ENCODE measurements around the gene TARDBP. TPM values are rescaled to one million over a fixed set of nuclear protein-coding genes. Genes with fewer than 3 reads are reported as not detected.
"Not testable (repeated sequence)": the region's sequence is repeated elsewhere in the genome, so short reads cannot be mapped to it uniquely, and the experiment has no call there.

The TARDBP gene
- total RNA-seq, 1 experiment from 2014 or later, result 207 TPM

GRCh38 chr1:11013160-11013531 lies 692 bp downstream of the TARDBP start:
- Histone ChIP-seq H3K23me2 (ENCODE audit: insufficient read length, low read depth, low read length, poor library complexity, severe bottlenecking) (peaks cover 3% of the 10 kb centered on the region), H3K79me2 (ENCODE audit: insufficient read depth, low read length) (peaks cover 12% of the 10 kb centered on the region; the same call in 1 of the 2 replicates), H3K9me3 (ENCODE audit: control insufficient read depth, low read depth, low read length) (no peaks in the 10 kb centered on the region), H3K27ac (ENCODE audit: insufficient read length, low read depth, low read length) (no peak overlapping the region), H3K4me1 (ENCODE audit: insufficient read depth, low read length) (peaks cover 5% of the 10 kb centered on the region; the same call in 1 of the 2 replicates), H2BK15ac (ENCODE audit: low read depth, low read length) (no peak overlapping the region), H3K18ac (ENCODE audit: insufficient read length, low read depth, low read length) (no peak overlapping the region), H3K4ac (ENCODE audit: low read depth, low read length) (no peak overlapping the region), H2AFZ (ENCODE audit: low read length) (no peak overlapping the region), H4K91ac (ENCODE audit: insufficient read length, low read depth, low read length) (no peak overlapping the region), H3K56ac (ENCODE audit: insufficient read length, low read depth, low read length) (no peak overlapping the region), H3K4me2 (ENCODE audit: insufficient read depth, insufficient read length, low read length) (peak overlapping the region; percentile 88), H3K27me3 (ENCODE audit: insufficient read depth, low read length) (no peaks in the 10 kb centered on the region), H2BK12ac (ENCODE audit: insufficient read length, low read depth, low read length) (no peak overlapping the region), H3K14ac (ENCODE audit: insufficient read depth, low read length) (no peak overlapping the region; the same call in 1 of the 2 replicates), H4K20me1 (ENCODE audit: control insufficient read depth, insufficient read depth, insufficient read length) (no peaks in the 10 kb centered on the region), H3K79me1 (ENCODE audit: insufficient read depth, low read depth, low read length, poor library complexity, severe bottlenecking) (peaks cover 10% of the 10 kb centered on the region), H2AK5ac (ENCODE audit: insufficient read length, low read length) (no peak overlapping the region), H4K5ac (ENCODE audit: insufficient read length, low read depth, low read length) (no peak overlapping the region), H4K8ac (replicated peaks; ENCODE audit: insufficient read length, low read depth, low read length) (no peak overlapping the region), H2BK120ac (ENCODE audit: low read depth, low read length, poor library complexity, severe bottlenecking) (no peak overlapping the region), H2BK5ac (ENCODE audit: insufficient read length, low read length) (no peak overlapping the region), H3T11ph (ENCODE audit: low read length) (no peak overlapping the region), H3K9ac (ENCODE audit: extremely low read depth, insufficient read length, low read length) (peak overlapping the region; percentile 99), H2BK20ac (ENCODE audit: low read depth, low read length, poor library complexity, severe bottlenecking) (no peak overlapping the region), H3K23ac (ENCODE audit: insufficient read length, low read depth, low read length) (no peak overlapping the region)
- WGBS (ENCODE audit: extremely low coverage, insufficient read length, low lambda C conversion rate), result no CpG with 5 or more reads among the region's 11 CpGs
- Mint-ChIP-seq H3K9me3 (no peaks in the 10 kb centered on the region), H3K4me3 (peak overlapping the region; percentile 83 to 88), H3K27me3 (ENCODE audit: low read depth) (no peaks in the 10 kb centered on the region), H3K4me1 (peaks cover 11 to 21% of the 10 kb centered on the region in 2 experiments), H3K36me3 (ENCODE audit: insufficient read depth in 1 of 3, low read depth in 3 of 3) (peaks cover 26 to 49% (median 41%) of the 10 kb centered on the region in 3 experiments), H3K27ac (peak overlapping the region; percentile 73 to 85 (median 78); a peak in 6 of 7 replicates)
- no peak for DNase-seq
- TF ChIP-seq CTCF (conservative IDR thresholded peaks at IDR 0.05), result no peak

GRCh38 chr1:11019358-11019757 lies 6.9 kb downstream of the TARDBP start:
- not testable (repeated sequence) for H3K4me3 Mint-ChIP-seq, H3K9me3 Mint-ChIP-seq

More at GRCh38 chr1:11019358-11019757, 6.9 kb downstream of the TARDBP start:
- H3K27me3 ChIP-seq (ENCODE audit: insufficient read depth, low read length); H2BK20ac ChIP-seq (ENCODE audit: low read depth, low read length, poor library complexity, severe bottlenecking); H3K4ac ChIP-seq (ENCODE audit: low read depth, low read length); H3T11ph ChIP-seq (ENCODE audit: low read length); H2BK12ac ChIP-seq (ENCODE audit: insufficient read length, low read depth, low read length); H3K23ac ChIP-seq (ENCODE audit: insufficient read length, low read depth, low read length); H4K8ac ChIP-seq (replicated peaks; ENCODE audit: insufficient read length, low read depth, low read length); H4K20me1 ChIP-seq (ENCODE audit: control insufficient read depth, insufficient read depth, insufficient read length); H3K18ac ChIP-seq (ENCODE audit: insufficient read length, low read depth, low read length); H3K14ac ChIP-seq (ENCODE audit: insufficient read depth, low read length); H3K27ac ChIP-seq (ENCODE audit: insufficient read length, low read depth, low read length); H2BK120ac ChIP-seq (ENCODE audit: low read depth, low read length, poor library complexity, severe bottlenecking); H3K4me2 ChIP-seq (ENCODE audit: insufficient read depth, insufficient read length, low read length); H3K4me1 ChIP-seq (ENCODE audit: insufficient read depth, low read length); DNase-seq; H3K4me1 Mint-ChIP-seq; H2AFZ ChIP-seq (ENCODE audit: low read length); H3K56ac ChIP-seq (ENCODE audit: insufficient read length, low read depth, low read length); H3K23me2 ChIP-seq (ENCODE audit: insufficient read length, low read depth, low read length, poor library complexity, severe bottlenecking); H3K79me2 ChIP-seq (ENCODE audit: insufficient read depth, low read length); H3K9me3 ChIP-seq (ENCODE audit: control insufficient read depth, low read depth, low read length); H2BK15ac ChIP-seq (ENCODE audit: low read depth, low read length); H2BK5ac ChIP-seq (ENCODE audit: insufficient read length, low read length); H2AK5ac ChIP-seq (ENCODE audit: insufficient read length, low read length); H4K91ac ChIP-seq (ENCODE audit: insufficient read length, low read depth, low read length); H4K5ac ChIP-seq (ENCODE audit: insufficient read length, low read depth, low read length); H3K27me3 Mint-ChIP-seq (ENCODE audit: low read depth); H3K27ac Mint-ChIP-seq; H3K79me1 ChIP-seq (ENCODE audit: insufficient read depth, low read depth, low read length, poor library complexity, severe bottlenecking); H3K9ac ChIP-seq (ENCODE audit: extremely low read depth, insufficient read length, low read length): not testable (repeated sequence)
- H3K36me3 Mint-ChIP-seq (ENCODE audit: insufficient read depth in 1 of 3, low read depth in 3 of 3), result peaks cover 61 to 97% (median 88%) of the 10 kb centered on the region in 3 experiments; a peak in 6 of 7 replicates
- WGBS (ENCODE audit: extremely low coverage, insufficient read length, low lambda C conversion rate), result no CpG with 5 or more reads among the region's 8 CpGs

Measured in H9 (cell line).